Mesenteric fat pad (tissue), 1 donor: Measurements from ENCODE around the gene RETREG1. TPM values are rescaled to one million over a fixed set of nuclear protein-coding genes. Genes with fewer than 3 reads are reported as not detected.
"Not testable (repeated sequence)": the region's sequence is repeated elsewhere in the genome, so short reads cannot be mapped to it uniquely, and the experiment has no call there.

Experiments used
- DNase-seq: peaks from one replicate; pipeline ENCODE4 v3.0.0-alpha.2; 2020; ENCODE audit warnings: low spot score
- total RNA-seq: library from RNA; stranded (reverse); fragmentation: NEBNext Ultra II Directional; extraction: Animal tissue kit (Norgen Biotek cat#: 25700); gene quantifications from one replicate; pipeline ENCODE4 v1.2.1, GENCODE V29; 2021
- donor health status: DM: yes; HTN: yes; CAD: no.

Gene RETREG1
- total RNA-seq, 1 donor from 2014 or later, result 63.4 TPM

DNA sequence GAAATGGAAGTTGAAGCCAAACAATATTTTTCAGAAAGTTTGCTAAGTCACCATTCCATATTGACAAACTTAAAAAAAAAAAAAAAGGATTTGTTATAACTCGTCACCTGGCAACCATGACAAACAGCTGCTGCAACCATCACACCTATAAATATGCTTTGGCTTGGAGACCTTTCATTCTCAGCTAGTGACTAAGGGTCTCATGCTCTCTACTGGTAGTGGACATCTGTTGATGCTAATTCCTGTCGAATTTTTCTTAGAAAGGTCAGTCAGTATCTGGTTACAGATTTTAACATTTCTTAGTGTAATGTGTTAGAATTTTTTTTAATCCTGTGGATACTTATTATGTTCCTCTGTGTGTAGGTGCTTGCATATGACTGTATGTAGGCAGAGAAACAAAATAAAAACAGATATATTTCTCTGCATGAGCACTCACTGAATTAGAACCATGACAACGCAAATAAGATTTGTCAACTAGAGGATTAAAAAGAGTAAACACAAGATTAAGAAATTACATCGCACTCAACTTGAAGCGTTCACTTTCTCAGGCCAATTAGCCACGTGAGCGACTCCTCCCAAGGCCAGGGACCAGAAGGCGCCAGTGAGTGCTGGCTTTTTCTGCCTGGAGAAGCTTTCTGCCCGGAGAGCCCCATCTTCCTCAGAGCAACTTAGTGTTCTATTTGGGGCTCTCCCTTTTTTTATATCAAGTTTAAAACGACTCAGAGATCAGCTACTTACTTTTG lies 124.2 kb downstream of the RETREG1 start:
- no peak for DNase-seq

DNA sequence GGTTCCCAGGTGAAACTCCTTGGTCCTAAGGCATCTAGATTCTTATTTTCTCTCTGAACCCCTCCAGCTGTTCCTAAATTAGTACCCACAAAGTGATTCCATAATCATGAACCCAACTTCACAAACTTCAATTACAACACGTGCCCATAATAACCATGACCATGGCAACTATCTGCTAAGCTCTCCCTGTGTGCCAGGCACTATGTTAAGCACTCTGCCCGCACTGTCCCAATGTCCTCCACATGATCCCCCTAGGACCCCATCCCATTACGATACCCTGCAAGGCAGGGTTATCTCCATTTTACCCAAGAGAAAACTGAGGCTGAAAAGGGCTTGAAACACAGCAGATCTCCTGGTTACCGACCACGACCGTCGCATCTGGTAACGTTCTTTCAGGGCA lies 125.9 kb downstream of the RETREG1 start:
- DNase-seq, result no peak

DNA sequence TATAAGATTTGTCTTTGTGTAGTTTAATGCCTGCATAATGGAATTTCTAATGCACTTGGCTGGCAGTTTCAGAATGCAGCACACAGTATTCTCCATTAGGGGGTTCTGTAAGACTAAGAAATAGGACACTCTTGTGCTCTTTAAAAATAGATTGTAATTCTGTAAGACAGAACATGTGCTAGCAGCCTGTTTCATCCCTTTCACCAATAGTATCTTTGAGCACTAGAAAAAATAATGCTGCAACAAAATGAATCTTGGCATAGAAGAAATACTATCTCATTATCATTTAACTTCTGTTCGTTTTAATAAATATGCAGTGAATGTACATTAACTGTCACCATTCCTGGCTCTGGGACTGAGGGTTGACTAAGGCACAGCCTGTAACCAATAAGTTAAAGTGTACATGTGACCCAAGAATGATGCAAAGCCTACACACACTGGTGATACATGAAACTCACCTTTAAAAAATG lies 127.4 kb downstream of the RETREG1 start:
- no peak for DNase-seq

DNA sequence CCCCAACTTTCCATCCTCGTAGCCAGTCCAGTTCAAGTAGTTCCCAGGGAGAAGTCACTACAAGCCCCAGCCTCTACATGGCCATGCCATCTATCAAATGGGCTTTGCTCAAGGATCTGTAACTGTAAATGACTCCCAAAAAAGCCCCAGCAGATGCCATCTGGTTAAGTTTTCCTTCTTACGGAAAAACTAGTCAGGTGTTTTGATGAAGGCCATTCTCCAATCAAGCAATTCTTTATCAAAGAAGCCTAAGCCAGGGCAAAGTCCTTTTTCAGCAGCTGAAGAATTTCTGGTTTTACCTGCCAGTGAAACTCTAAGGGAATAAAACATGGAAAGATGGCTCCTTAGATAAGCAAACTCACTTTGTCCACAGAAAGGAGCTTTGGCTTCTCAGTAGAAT lies 129.3 kb downstream of the RETREG1 start:
- DNase-seq, result no peak

DNA sequence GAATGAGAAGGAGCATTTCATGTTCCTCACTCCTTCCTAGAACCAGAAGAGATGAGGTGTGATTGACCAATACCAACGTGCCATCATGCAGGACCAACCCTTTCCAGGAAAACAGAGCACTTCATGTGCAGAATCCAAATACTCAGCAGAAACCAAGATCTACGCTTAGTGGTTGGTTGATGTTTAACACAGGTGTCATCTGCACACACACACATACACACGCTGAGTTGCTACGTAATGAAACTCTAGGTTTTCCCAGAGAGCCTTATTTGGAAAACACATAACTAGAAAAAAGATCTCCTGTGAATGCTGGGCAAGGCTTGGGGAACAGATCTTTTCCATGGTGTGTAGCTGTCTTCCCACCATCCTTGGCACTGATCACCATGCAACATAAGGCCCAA lies 130.1 kb downstream of the RETREG1 start:
- DNase-seq, result no peak

DNA sequence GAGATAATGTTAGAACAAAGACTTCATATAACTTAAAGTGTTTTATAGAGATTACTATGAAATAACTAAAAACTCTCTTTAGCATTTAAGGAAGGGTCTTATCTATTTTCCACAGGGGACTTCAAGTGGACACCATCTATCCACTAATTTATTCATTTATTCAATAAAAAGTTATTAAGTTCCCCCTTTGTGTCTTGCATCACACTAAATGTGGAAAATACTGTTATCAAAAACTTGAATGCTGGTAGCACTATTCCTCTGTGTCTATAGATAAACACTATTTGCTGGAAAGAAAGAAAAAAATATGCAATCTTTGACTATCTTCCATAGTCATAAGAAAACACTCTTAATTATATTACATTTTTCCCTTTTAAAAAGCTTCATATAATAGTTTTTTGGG lies 131.1 kb downstream of the RETREG1 start:
- no peak for DNase-seq

DNA sequence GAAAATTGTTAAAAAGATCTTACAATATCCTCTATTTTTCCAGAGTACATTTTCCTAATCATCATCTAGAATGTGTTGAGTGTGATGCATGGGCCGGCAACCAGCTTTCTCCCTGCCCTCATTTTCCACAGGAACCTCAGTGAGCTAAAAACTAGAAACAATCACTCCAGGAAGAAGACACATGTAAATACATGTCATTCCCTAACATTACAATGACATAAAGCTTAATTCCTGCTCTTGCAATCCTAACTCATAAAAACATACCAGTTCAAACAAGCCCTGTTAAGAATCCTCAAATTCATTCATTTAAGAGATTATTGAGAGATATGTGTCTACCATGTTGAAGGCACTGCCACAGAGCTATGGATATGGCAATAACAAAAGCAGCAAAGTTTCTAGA lies 132.7 kb downstream of the RETREG1 start:
- no peak for DNase-seq

DNA sequence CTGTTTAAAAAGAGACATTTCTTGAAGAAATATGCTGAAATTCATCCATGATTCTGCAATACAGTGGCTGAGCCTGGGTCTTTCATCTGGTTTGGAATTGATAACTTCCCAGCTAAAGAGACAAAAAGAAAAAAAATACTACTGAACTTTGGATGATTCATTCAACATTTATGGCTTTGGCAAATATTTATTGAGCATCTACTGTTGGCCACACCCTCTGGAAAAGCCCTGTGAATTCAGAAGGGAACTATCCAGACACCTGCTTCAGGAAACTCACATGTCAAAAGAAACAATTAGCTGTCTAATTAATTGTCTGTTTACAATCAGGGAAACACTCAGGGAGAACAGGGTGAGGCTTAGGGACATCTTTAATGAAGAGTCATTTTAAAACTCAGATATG lies 133.4 kb downstream of the RETREG1 start:
- no peak for DNase-seq

DNA sequence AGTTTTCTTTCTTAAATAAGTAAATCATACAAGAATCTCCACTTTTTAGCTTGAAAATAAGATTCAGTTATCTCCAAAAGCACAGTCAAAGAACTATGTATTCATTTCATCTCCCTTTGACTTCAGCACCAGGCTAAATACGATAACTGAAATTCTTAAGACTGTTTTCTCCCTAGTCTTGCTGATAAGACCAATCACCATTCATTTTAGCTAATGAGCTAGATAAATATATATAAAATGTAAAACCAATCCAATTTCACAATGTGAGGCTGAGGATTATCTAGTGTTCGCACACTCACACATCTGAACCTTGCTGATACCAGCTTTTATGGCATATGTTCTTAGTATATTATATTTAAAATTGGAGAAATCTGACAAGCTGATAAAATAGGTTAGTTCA lies 133.9 kb downstream of the RETREG1 start:
- DNase-seq, result no peak

DNA sequence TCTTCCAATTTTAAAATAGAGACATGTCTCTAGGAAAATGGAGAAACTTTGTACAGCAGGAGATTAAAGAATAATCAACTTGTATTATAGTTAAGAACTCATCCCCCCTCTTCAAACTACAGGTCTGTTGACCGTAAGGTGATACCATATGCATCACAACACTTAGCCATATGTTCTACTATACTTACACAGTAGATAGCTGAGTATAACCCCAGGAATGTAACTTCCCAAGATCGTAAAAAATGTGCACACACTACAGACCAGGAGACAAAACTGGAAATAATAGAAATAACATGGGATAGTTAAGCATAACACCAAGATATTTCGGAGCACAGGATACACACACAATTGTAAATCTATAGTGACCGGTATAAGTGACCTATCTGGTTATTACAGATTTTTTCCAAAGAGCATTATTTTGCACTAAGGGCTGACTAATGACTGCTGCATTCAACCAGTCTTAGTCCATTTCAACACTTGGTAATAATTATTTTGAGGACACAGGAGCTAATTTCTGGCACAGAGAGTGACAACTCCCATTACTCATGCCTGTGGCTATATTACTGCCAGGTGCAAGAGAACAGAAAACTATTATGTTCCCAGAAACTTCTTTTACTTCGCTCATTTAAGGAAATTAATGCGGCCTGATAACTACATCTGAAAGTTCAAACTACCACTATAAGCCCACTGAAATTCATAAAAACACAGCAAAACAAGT lies 135.8 kb downstream of the RETREG1 start:
- DNase-seq, result no peak

DNA sequence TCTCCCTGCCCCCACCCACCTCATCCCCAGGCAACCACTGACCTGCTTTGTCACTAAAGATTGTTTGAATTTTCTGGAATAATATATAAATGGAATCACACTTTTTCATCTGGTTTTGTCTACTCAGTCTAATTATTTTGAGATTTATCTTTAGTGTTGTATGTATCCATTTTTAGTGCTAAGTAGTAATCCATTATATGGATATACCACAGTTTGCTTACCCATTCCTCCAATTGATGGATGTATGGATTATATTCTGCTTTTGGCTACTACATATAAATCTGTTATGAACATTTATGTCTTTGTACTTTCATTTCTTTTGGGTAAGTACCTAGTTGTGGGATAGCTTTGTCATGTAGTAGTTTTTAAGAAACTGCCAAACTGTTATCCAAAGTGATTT lies 136.7 kb downstream of the RETREG1 start:
- DNase-seq, result no peak

DNA sequence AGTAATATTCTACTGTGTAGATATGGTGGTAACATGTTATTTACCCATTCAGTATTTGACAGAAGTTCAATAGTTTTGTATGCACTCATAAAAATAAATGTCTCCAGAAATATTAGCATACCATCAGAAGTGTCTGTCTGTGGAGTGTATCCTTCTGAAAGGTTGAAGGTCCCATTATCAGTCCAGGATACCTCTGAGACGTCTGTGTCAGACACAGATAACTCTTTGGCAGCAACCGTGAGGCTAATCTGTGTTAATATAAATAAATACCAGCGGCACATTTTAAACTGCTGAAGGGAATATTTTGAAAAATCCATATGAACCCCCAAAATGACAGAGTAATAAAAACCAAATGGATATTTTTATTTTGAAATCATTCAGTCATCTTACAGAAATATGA lies 139.3 kb downstream of the RETREG1 start:
- DNase-seq, result no peak

DNA sequence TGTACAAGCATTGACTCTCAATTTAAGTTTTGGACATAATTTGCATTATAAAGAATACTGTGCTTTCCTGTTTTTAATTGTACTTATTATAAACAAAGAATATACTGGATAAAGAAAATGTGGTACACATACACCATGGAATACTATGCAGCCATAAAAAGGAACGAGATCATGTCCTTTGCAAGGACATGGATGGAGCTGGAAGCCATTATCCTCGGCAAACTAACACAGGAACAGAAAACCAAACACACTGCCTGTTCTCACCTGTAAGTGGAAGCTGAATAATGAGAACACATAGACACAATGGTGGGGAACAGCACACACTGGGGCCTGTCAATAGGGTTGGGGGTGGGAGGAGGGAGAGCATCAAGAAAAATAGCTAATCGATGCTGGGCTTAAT lies 140.4 kb downstream of the RETREG1 start:
- DNase-seq, result not testable (repeated sequence)

DNA sequence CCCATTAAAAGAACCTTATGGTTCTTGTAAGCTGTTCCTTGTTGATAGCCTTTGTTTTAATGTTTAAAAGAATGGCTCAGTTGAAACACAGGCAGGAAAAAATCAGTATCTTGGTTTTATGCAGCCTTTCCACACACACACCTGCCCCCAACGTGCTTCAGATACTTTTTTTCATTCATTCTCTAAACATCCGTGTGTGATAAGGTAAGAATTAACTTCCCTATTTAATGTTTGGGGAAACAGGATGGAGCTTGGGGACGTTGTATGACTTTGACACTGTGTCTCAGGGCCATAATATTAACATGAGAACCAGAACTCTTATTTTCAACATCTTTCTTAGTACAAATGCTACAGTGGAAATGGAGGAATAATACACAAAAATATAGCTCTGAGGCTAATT lies 145.4 kb downstream of the RETREG1 start:
- DNase-seq, result no peak

DNA sequence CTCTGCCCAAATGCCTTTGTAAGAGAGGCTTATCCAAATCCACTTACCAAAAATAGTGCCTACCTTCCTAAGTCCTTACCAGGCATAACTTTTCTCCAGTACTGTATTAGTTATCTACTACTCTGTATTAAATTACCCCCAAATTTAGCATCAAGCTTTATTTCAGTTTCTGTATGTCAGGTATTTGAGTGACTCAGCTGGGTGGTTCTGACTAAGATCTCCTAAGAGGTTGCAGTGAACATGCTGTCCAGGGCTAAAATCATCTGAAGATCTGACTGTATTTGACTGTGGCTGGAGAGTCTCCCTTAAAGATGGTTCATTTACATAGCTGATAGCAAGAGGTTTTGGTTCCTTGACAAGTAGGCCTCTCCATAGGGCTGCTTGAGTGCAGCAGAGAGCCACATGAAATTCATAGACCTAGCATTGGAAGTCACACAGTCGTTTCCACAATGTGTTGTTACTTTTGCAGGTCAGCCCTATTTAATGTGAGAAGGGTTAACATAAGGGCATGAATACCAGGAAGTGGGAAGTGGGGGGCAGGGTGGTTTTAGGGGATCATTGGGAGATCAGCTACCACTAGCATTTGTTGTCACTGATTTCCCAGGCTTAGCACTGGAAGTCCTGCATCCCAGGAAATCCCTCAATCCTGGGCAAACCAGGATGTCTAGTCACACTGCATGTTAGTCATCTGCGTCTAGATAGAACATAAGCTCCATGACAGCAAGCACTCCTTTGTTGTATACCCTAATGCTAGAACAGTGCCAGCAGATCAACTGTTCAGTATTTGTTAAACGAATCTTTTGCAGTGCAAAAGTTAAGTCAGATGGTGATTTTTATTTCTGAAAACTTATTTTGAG lies 149.2 kb downstream of the RETREG1 start:
- DNase-seq, result no peak

DNA sequence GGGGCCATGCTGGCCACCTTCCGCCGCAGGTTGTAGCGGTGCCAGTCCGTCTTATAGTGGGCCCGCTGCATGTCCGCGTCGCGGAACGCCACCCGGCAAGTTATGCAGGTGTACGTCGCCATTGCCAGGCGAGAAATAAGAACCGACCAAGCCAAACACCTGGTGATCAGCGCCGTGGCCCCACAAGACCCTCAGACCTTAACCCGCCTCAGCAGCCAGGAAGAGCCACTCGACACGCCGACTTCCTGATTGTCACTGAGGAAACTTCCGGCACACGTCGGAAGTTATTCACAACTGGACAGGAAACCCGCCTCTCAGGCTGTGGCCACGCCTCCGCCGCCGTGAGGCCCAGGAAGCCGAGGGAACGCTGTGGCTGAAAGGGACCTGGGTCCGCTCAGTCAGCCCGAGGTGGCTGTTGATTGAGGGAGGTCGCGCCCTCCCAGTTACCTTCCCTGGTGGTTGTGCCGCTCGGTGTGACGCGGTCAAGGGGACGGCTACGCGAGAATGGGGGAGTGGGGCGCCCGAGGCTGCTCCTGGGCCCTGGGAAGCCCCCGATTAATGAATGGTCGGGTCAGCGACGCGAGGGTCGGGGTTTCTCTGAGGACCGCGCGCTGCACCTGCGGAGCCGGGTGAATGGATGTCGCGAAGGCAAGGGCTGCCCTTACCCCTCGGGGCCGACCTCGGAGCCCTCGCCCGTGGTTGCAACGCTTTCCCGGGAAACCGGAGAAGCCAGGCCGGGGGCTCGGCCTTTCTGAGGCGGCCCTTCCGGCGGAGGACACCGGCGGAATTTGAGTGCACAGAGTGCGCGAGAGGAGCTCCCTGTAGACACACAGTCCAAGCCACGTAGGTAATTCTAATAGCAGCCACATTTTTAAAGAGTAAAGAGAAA lies 151.0 kb downstream of the RETREG1 start, which contains the start of gene ZNF622:
TSS of gene ZNF622 (minus strand) at position 257 of the 889 bp plus-strand sequence. CDS start at position 122, 135 bp downstream.
- DNase-seq, result peak; percentile 96

DNA sequence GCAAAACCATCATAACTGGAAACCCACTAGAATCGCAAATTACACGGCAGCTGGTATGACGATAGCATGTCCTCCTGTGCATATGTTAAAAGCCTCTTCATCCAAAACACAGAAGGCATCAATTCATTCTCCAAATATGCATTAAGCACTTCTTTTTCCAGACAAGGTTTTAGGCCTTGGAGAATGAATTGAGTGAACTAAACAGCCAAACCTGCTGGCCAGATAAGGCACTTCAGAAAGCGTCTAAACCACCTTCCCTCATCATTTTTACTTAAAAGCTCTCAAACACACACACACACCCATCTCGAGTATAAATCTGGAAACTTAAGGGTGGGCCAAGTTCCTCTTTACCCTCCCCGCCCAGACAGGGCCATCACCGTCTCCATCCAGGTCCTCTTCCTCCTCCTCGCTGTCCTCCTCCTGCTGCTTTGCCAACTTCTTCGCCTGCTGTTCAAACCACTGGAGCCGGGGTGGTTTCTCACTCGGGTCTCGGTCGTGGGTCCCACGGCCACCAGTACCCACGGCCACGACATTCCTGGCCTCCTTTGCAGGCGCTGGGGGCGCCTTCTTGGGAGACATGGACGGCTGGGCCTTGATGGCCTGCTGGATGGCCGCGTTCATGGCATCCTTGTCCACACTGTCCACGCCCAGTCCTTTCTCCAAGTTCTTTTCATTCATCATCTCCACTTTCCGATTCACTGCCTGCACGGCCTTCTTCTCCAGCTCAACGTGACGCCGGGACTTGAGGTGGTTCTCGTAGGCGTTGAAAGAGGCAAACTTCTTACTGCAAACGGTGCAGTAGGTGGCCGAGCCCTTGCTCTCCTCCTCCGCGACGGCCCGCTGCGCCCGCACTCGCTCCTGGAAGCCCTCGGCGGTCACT lies 151.9 kb downstream of the RETREG1 start:
- DNase-seq, result no peak

DNA sequence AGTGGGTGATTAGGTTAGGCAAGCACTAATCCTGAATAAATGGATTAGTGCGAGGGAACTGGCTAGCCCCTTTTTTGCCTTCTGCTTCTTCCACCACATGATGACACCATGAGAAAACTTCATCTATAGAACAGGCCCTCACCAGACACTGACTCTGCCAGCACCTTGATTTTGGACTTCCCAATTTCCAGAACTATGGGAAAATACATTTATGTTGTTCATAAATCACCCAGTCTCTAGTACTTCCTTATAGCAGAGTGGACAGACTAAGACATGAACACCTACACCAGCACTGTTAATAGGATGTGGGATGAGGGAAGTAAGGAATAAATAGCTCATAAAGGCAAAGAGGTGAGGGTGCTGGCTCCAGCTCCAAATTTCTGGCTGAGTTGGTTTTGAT lies 152.6 kb downstream of the RETREG1 start:
- no peak for DNase-seq

DNA sequence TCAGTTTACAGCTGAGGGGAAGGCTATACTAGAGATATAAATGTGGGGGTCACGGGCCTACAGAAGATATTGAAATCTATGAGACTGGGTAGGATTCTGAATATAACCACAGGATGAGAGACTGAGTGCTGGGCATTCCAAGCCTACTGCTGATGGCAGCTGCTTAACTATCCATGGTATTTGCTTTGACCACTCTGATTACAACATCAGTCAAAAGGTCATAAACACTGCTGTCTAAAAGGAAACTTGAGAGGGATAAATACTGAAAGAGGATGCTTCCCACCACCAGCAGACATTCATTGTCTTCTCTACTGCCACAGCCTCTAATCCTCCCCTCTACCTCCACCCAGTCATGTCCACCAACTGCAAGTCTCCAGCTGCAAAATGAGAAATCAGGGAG lies 155.0 kb downstream of the RETREG1 start:
- DNase-seq, result no peak

DNA sequence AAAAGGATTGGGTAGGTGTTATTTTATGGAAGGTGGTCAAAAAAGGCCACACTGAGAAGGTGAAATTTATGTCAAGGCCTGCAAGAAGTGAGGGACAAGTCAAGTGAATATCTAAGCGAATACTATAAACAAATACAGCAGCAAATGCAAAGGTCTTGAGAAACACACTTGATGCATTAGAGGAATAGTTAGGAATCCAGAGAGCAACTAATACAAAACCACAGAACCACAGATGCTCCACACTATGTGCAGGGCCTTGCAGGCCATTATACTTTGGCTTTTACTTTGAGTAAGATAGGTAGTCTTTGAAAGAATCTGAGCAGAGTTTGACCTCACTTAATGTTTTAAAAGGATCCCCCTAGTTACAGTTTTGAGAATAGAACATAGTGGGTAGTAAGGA lies 155.8 kb downstream of the RETREG1 start:
- no peak for DNase-seq
